GM18519 (cell line): ENCODE measurements around the gene TAOK2.
"Not testable (repeated sequence)": the region's sequence is repeated elsewhere in the genome, so short reads cannot be mapped to it uniquely, and the experiment has no call there.

ENCODE experiments used
- ATAC-seq: cut with Tn5 transposase; IDR thresholded peaks from one replicate; pipeline ENCODE4 v1.9.1; 2021; ENCODE audit warnings: mild to moderate bottlenecking, moderate library complexity; ENCODE audit not compliant: unreplicated experiment, low FRiP score

Gene TAOK2

GRCh38 chr16:30016555-30017276 is 43.0 kb downstream of the TAOK2 start:
- no peak for ATAC-seq

- ATAC-seq = no peak
Observed at GRCh38 chr16:30017277-30017656, 43.6 kb downstream of the TAOK2 start.

- not testable (repeated sequence) for ATAC-seq
Observed at GRCh38 chr16:30017937-30018336, 44.3 kb downstream of the TAOK2 start.

- ATAC-seq = no peak
Observed at GRCh38 chr16:30018731-30019158, 45.1 kb downstream of the TAOK2 start.

GRCh38 chr16:30022887-30023286 is 49.2 kb downstream of the TAOK2 start, which contains the start of gene C16orf92:
TSS of gene C16orf92 (plus strand) at chr16:30023198. CDS start at chr16:30023341, 143 bp downstream.
- no peak for ATAC-seq

- ATAC-seq = no peak
Observed at GRCh38 chr16:30023586-30023985, 49.9 kb downstream of the TAOK2 start.

GRCh38 chr16:30024451-30024850 is 50.8 kb downstream of the TAOK2 start:
- no peak for ATAC-seq

GRCh38 chr16:30025156-30025555 is 51.5 kb downstream of the TAOK2 start:
- ATAC-seq = no peak

- ATAC-seq = no peak
Observed at GRCh38 chr16:30025574-30025973, 51.9 kb downstream of the TAOK2 start.

GRCh38 chr16:30026449-30026848 is 52.8 kb downstream of the TAOK2 start:
- ATAC-seq = no peak

- no peak for ATAC-seq
Observed at GRCh38 chr16:30027588-30028437, 54.1 kb downstream of the TAOK2 start.

GRCh38 chr16:30028438-30029076 is 54.9 kb downstream of the TAOK2 start:
- no peak for ATAC-seq

GRCh38 chr16:30030011-30030685 is 56.5 kb downstream of the TAOK2 start:
- no peak for ATAC-seq

GRCh38 chr16:30030841-30031413 is 57.3 kb downstream of the TAOK2 start, which contains the start of gene TLCD3B:
TSS of gene TLCD3B (minus strand) at chr16:30031271. CDS start at chr16:30030527, 744 bp downstream.
- no peak for ATAC-seq

GRCh38 chr16:30031477-30031918 is 57.8 kb downstream of the TAOK2 start:
- ATAC-seq = no peak

- ATAC-seq = no peak
Observed at GRCh38 chr16:30032083-30032819, 58.6 kb downstream of the TAOK2 start.

GRCh38 chr16:30033270-30033669 is 59.6 kb downstream of the TAOK2 start:
- ATAC-seq = no peak

GRCh38 chr16:30040221-30040620 is 66.6 kb downstream of the TAOK2 start:
- no peak for ATAC-seq

GRCh38 chr16:30040690-30041089 is 67.0 kb downstream of the TAOK2 start:
- not testable (repeated sequence) for ATAC-seq
